HCT116 (cell line): ENCODE measurements around the gene EARS2. TPM values are rescaled to one million over a fixed set of nuclear protein-coding genes. Genes with fewer than 3 reads are reported as not detected.

ENCODE experiments used
- ATAC-seq: fragments of 200-7000 bp; cut with Tn5 transposase; 2 replicates; pipeline ENCODE4 v1.9.1; 2020; ENCODE audit warnings: mild to moderate bottlenecking, moderate library complexity
- BruUV-seq: library from RNA; stranded (reverse); fragments of 400-500 nt; replicated peaks from 2 replicates; lab custom pipeline; 2021; lab: Mats Ljungman, UMichigan
- CTCF ChIA-PET: fragments of 300-600 bp; sonication (Branson Sonifier 250); formaldehyde crosslinking; loops from one replicate; lab custom pipeline; 2021; ENCODE audit warnings: antibody characterized with exemption; lab: Charles Lee
- POLR2A ChIA-PET: fragments of 300-600, 350-600 bp; sonication (Branson Sonifier 250); formaldehyde crosslinking; loops from one replicate; lab custom pipeline; 2021; ENCODE audit warnings: antibody characterized with exemption; lab: Charles Lee
- RAD21 ChIA-PET, 2 experiments: fragments of 300-600 bp; sonication (Branson Sonifier 250); formaldehyde crosslinking; loops; one replicate each; lab custom pipeline; 2023; ENCODE audit warnings: low total read pairs in 2 of 2; ENCODE audit not compliant: uncharacterized antibody in 2 of 2, unreplicated experiment in 2 of 2, low non-redundant PET in 1 of 2; lab: Charles Lee
- DNase-seq: peaks from one replicate; pipeline ENCODE4 v3.0.0-alpha.2; 2010; ENCODE audit warnings: low read depth, low spot score
- H2AFZ ChIP-seq: fragments of 200-600 bp; shearing (Covaris generic), sonication (generic); 2 replicates; pipeline ENCODE4 v1.6.1; 2017; ENCODE audit warnings: low read depth, mixed run types, mixed read lengths, antibody characterized with exemption, low read length; ENCODE audit not compliant: poor library complexity, severe bottlenecking
- H3K27ac ChIP-seq: 2 replicates; pipeline ENCODE4 v1.5.1; 2012; ENCODE audit warnings: low read depth, low read length
- H3K27me3 ChIP-seq: fragments of 200-600 bp; sonication (generic); 2 replicates; pipeline ENCODE4 v1.6.1; 2016; ENCODE audit warnings: mixed run types, low read length, mixed read lengths; ENCODE audit not compliant: insufficient read depth
- H3K36me3 ChIP-seq, 2 experiments: fragments of 200-500 bp in 1 of 2; fragments of 200-600 bp in 1 of 2; sonication (Bioruptor generic) in 1 of 2; sonication (generic) in 1 of 2; 2 replicates each; pipeline versions ENCODE4 v1.5.1 to v1.6.1; 2014 to 2016; ENCODE audit warnings: low read length in 2 of 2, inconsistent platforms in 1 of 2, mixed read lengths in 1 of 2, mixed run types in 1 of 2; ENCODE audit not compliant: insufficient read depth in 2 of 2, control insufficient read depth in 1 of 2
- H3K4me1 ChIP-seq, 2 experiments: fragments of 200-600 bp in 1 of 2; sonication (generic) in 1 of 2; 2 replicates each; pipeline versions ENCODE4 v1.5.1 to v1.6.1; 2012 to 2017; ENCODE audit warnings: low read length in 2 of 2, inconsistent platforms in 1 of 2, mild to moderate bottlenecking in 1 of 2, mixed read lengths in 1 of 2, mixed run types in 1 of 2, moderate library complexity in 1 of 2; ENCODE audit not compliant: insufficient read depth in 2 of 2, control insufficient read depth in 1 of 2
- H3K4me2 ChIP-seq: fragments of 200-600 bp; sonication (generic); 2 replicates; pipeline ENCODE4 v1.6.1; 2017; ENCODE audit warnings: mixed run types, low read length, mixed read lengths
- H3K4me3 ChIP-seq, 2 experiments: fragments of 200-600 bp in 1 of 2; sonication (generic) in 1 of 2; replicated peaks in 1 of 2; 2 replicates each; pipeline ENCODE4 v1.5.1; 2011 to 2016; ENCODE audit warnings: low read length in 2 of 2, control low read depth in 1 of 2, low read depth in 1 of 2, mild to moderate bottlenecking in 1 of 2, mixed read lengths in 1 of 2, mixed run types in 1 of 2
- H3K79me2 ChIP-seq: fragments of 200-600 bp; sonication (generic); 2 replicates; pipeline ENCODE4 v1.6.1; 2017; ENCODE audit warnings: mild to moderate bottlenecking, mixed run types, low read length, moderate library complexity, mixed read lengths; ENCODE audit not compliant: insufficient read depth
- H3K9ac ChIP-seq: fragments of 200-600 bp; sonication (generic); 2 replicates; pipeline ENCODE4 v1.6.1; 2016; ENCODE audit warnings: low read length, mixed read lengths
- H3K9me2 ChIP-seq: fragments of 200-600 bp; sonication (generic), shearing (Covaris generic); 2 replicates; pipeline ENCODE4 v1.6.1; 2017; ENCODE audit warnings: mixed run types, mild to moderate bottlenecking, moderate library complexity; ENCODE audit not compliant: insufficient read depth
- H3K9me3 ChIP-seq, 2 experiments: fragments of 200-500 bp in 1 of 2; fragments of 200-600 bp in 1 of 2; sonication (Bioruptor generic) in 1 of 2; sonication (generic) in 1 of 2; 2 replicates each; pipeline ENCODE4 v1.6.1; 2014 to 2017; ENCODE audit warnings: low read length in 2 of 2, mixed read lengths in 2 of 2, inconsistent platforms in 1 of 2, low read depth in 1 of 2, mild to moderate bottlenecking in 1 of 2, mixed run types in 1 of 2, moderate library complexity in 1 of 2; ENCODE audit not compliant: control insufficient read depth in 1 of 2, insufficient read depth in 1 of 2
- H4K20me1 ChIP-seq: fragments of 200-600 bp; sonication (generic), shearing (Covaris generic); 2 replicates; pipeline ENCODE4 v1.6.1; 2017; ENCODE audit warnings: mixed run types, mild to moderate bottlenecking, moderate library complexity; ENCODE audit not compliant: insufficient read depth
- ATF3 ChIP-seq: IDR thresholded peaks from 2 replicates; pipeline ENCODE4 v1.6.1; 2012
- CBX3 ChIP-seq: IDR thresholded peaks from 2 replicates; pipeline ENCODE4 v1.6.1; 2012; ENCODE audit warnings: low read depth
- CEBPB ChIP-seq: IDR thresholded peaks from 2 replicates; pipeline ENCODE4 v1.6.1; 2012; ENCODE audit warnings: low read depth
- EGR1 ChIP-seq: IDR thresholded peaks from 2 replicates; pipeline ENCODE4 v1.6.1; 2012; ENCODE audit warnings: low read depth
- EZH2 ChIP-seq: fragments of 200-600 bp; sonication (generic); IDR thresholded peaks from 2 replicates; pipeline ENCODE4 v1.6.1; 2017; ENCODE audit warnings: antibody characterized with exemption, mixed run types
- EZH2phosphoT487 ChIP-seq: fragments of 200-600 bp; IDR thresholded peaks from 2 replicates; pipeline ENCODE4 v1.6.1; 2018; ENCODE audit warnings: antibody characterized with exemption, borderline replicate concordance
- FOSL1 ChIP-seq: IDR thresholded peaks from 2 replicates; pipeline ENCODE4 v1.6.1; 2012; ENCODE audit warnings: low read depth
- POLR2A ChIP-seq: IDR thresholded peaks from 2 replicates; pipeline ENCODE4 v1.7.0; 2011; ENCODE audit warnings: borderline replicate concordance; ENCODE audit not compliant: insufficient read depth, insufficient read length; ENCODE audit errors: extremely low read depth
- SIN3A ChIP-seq: IDR thresholded peaks from 2 replicates; pipeline ENCODE4 v1.6.1; 2012; ENCODE audit warnings: low read depth
- SRF ChIP-seq: IDR thresholded peaks from 2 replicates; pipeline ENCODE4 v1.6.1; 2012; ENCODE audit warnings: low read depth
- TCF7L2 ChIP-seq: IDR thresholded peaks from 2 replicates; pipeline ENCODE4 v1.7.0; 2011; ENCODE audit warnings: borderline replicate concordance, inconsistent platforms; ENCODE audit not compliant: insufficient read depth, insufficient read length; ENCODE audit errors: extremely low read depth
- YY1 ChIP-seq: IDR thresholded peaks from 2 replicates; pipeline ENCODE4 v1.6.1; 2011; ENCODE audit warnings: low read length, low read depth, moderate library complexity, mild to moderate bottlenecking; ENCODE audit not compliant: insufficient replicate concordance; ENCODE audit errors: extremely low read depth
- ZBTB33 ChIP-seq: IDR thresholded peaks from 2 replicates; pipeline ENCODE4 v1.6.1; 2011; ENCODE audit warnings: mild to moderate bottlenecking, low read length, moderate library complexity; ENCODE audit not compliant: insufficient replicate concordance; ENCODE audit errors: extremely low read depth
- ZFX ChIP-seq: fragments of 450-650 bp; IDR thresholded peaks from 2 replicates; pipeline ENCODE4 v1.6.1; 2017
- ZNF274 ChIP-seq: fragments of 200-500 bp; sonication (Bioruptor generic); IDR thresholded peaks from 2 replicates; pipeline ENCODE4 v1.6.1; 2014; ENCODE audit warnings: mild to moderate bottlenecking, low read depth, low read length, inconsistent platforms
- intact Hi-C: fragments of 100-400 bp; cut with micrococcal nuclease; formaldehyde crosslinking; loops from 2 replicates; pipeline ENCODE4 v1.10.0; 2022
- total RNA-seq: library from RNA; stranded (reverse); gene quantifications from one replicate; pipeline ENCODE4 v1.2.1, GENCODE V29; 2021; ENCODE audit not compliant: unreplicated experiment
- TF ChIP-seq, protein P1 (sequence below), 3 experiments: fragments of 200-600 bp in 1 of 3; sonication (generic) in 1 of 3; IDR thresholded peaks in 2 of 3; conservative IDR thresholded peaks in 1 of 3; 2 replicates each; pipeline ENCODE4 v1.5.1; 2012 to 2017; ENCODE audit warnings: low read depth in 2 of 3, low read length in 2 of 3, antibody characterized with exemption in 1 of 3, borderline replicate concordance in 1 of 3, control low read depth in 1 of 3, mild to moderate bottlenecking in 1 of 3, mixed read lengths in 1 of 3, mixed run types in 1 of 3, moderate library complexity in 1 of 3; ENCODE audit not compliant: insufficient read depth in 1 of 3
- TF ChIP-seq, protein P2 (sequence below): IDR thresholded peaks from 2 replicates; pipeline ENCODE4 v1.6.1; 2012

EARS2 gene
- total RNA-seq, 1 experiment from 2014 or later, result 35.6 TPM

DNA sequence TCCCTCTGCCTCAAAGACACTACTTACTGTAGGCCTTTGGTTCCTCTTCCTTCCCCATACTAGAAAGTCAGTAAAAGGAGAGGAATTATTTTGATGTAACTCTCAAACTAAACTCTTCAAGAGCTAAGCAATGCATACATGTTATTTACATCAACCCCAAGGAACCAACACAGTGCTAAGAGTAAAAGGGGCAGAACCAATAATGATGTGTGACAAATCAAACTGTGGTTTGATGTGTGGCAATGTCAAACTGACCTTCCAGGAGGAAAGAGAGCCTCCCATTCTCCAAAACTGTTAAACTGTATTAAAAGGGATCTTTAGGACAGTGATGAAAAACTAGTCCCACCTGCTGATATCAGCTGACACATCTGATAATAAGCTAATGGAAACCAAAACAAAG is 23.2 kb upstream of the EARS2 start:
- ATAC-seq (no peak), DNase-seq (no peak)
- no peak overlapping the region for H3K4me3 ChIP-seq
- H3K4me2 ChIP-seq, result no peak overlapping the region
- no peak overlapping the region for H3K27ac ChIP-seq
- H3K4me1 ChIP-seq, result no peaks in the 10 kb centered on the region
- H3K9me2 ChIP-seq, result no peaks in the 10 kb centered on the region
- CTCF ChIA-PET, result interaction anchor here (1.1 kb wide), 1 partner anchor 23 kb away, joined by 3 read pairs; the partner anchor contains the start of gene UBFD1
- POLR2A ChIA-PET, result no interaction called here
- peaks cover 12% of the 10 kb centered on the region for H3K79me2 ChIP-seq
- H3K9ac ChIP-seq, result no peak overlapping the region
- H3K27me3 ChIP-seq, result no peaks in the 10 kb centered on the region
- intact Hi-C loops, result no loop called here
- H3K9me3 ChIP-seq, result no peaks in the 10 kb centered on the region
- no peak overlapping the region for H2AFZ ChIP-seq
- no peaks in the 10 kb centered on the region for H4K20me1 ChIP-seq
- peaks cover 26% of the 10 kb centered on the region in 2 experiments for H3K36me3 ChIP-seq
- BruUV-seq, result no TSS peak
- RAD21 ChIA-PET, result no interaction called here
- TF ChIP-seq, protein P1, sequence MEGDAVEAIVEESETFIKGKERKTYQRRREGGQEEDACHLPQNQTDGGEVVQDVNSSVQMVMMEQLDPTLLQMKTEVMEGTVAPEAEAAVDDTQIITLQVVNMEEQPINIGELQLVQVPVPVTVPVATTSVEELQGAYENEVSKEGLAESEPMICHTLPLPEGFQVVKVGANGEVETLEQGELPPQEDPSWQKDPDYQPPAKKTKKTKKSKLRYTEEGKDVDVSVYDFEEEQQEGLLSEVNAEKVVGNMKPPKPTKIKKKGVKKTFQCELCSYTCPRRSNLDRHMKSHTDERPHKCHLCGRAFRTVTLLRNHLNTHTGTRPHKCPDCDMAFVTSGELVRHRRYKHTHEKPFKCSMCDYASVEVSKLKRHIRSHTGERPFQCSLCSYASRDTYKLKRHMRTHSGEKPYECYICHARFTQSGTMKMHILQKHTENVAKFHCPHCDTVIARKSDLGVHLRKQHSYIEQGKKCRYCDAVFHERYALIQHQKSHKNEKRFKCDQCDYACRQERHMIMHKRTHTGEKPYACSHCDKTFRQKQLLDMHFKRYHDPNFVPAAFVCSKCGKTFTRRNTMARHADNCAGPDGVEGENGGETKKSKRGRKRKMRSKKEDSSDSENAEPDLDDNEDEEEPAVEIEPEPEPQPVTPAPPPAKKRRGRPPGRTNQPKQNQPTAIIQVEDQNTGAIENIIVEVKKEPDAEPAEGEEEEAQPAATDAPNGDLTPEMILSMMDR (IDR thresholded peaks at IDR 0.05 in 2 of 3, conservative IDR thresholded peaks at IDR 0.05 in 1 of 3; ENCODE audit: borderline replicate concordance in 1 of 3, insufficient read depth in 1 of 3, low read depth in 2 of 3, low read length in 2 of 3), result no peak
- TF ChIP-seq ZBTB33 (no peak), YY1 (no peak), EZH2 (no peak), TCF7L2 (no peak), ATF3 (no peak), FOSL1 (no peak), EGR1 (no peak), EZH2phosphoT487 (no peak), ZNF274 (no peak), CBX3 (no peak), POLR2A (no peak), CEBPB (no peak), ZFX (no peak), SIN3A (no peak), SRF (no peak)
- TF ChIP-seq, protein P2, sequence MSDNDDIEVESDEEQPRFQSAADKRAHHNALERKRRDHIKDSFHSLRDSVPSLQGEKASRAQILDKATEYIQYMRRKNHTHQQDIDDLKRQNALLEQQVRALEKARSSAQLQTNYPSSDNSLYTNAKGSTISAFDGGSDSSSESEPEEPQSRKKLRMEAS, result no peak
- TF ChIP-seq, all 23 proteins: peak for 0
